Chondrocyte (in vitro differentiated cells): ENCODE measurements around the gene GADL1. TPM values are rescaled to one million over a fixed set of nuclear protein-coding genes. Genes with fewer than 3 reads are reported as not detected.

Source experiments
- DNase-seq: peaks from one replicate; pipeline ENCODE4 v3.0.0; 2021; ENCODE audit warnings: mixed read lengths, low spot score
- H3K27ac Mint-ChIP-seq: one replicate; pipeline ENCODE4 v1.8.0; 2021; ENCODE audit warnings: mild to moderate bottlenecking, moderate library complexity, mixed read lengths; ENCODE audit not compliant: unreplicated experiment
- H3K27me3 Mint-ChIP-seq: 2 replicates; pipeline ENCODE4 v1.8.0; 2021; ENCODE audit warnings: low read depth, mixed read lengths
- H3K36me3 Mint-ChIP-seq: 2 replicates; pipeline ENCODE4 v1.8.0; 2021; ENCODE audit warnings: low read depth, mixed read lengths
- H3K4me1 Mint-ChIP-seq: 2 replicates; pipeline ENCODE4 v1.8.0; 2021; ENCODE audit warnings: low read depth, mild to moderate bottlenecking, mixed read lengths
- H3K4me3 Mint-ChIP-seq: one replicate; pipeline ENCODE4 v1.8.0; 2021; ENCODE audit warnings: mild to moderate bottlenecking, moderate library complexity, mixed read lengths; ENCODE audit not compliant: unreplicated experiment
- H3K9me3 Mint-ChIP-seq: 2 replicates; pipeline ENCODE4 v1.8.0; 2021; ENCODE audit warnings: low read depth, mixed read lengths
- total RNA-seq: library from RNA; stranded (reverse); gene quantifications from 3 replicates; pipeline ENCODE4 v1.2.1, GENCODE V29; 2021
- TF ChIP-seq, protein P1 (sequence below): fragments of 200-600 bp; sonication (generic); IDR thresholded peaks from 2 replicates; pipeline ENCODE4 v1.5.0; 2021; ENCODE audit warnings: antibody characterized with exemption, mild to moderate bottlenecking, moderate library complexity

The GADL1 gene
- total RNA-seq, 1 donor from 2014 or later: not detected

DNA sequence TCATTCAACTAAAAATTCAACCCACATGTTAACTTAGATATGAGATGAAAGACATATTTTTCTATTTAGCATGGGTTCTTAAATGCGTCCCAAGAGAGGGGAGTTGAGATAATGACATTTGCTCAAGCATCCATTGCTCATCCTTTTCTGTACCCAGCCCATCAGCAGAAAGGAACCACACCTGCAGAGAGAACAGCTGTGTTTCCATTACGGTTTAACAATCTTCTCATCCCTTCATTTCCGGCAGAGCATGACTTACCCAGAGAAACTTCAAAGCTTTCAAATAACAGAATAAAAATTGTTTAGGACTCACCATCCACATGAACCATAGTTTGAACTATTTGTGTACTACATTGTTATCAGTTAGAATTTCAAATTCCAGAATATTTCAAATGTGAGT is 174.9 kb downstream of the GADL1 start:
- H3K4me3 Mint-ChIP-seq: no peak overlapping the region
- H3K27me3 Mint-ChIP-seq: no peaks in the 10 kb centered on the region
- DNase-seq: no peak
- H3K9me3 Mint-ChIP-seq: peaks cover 12% of the 10 kb centered on the region
- peaks cover 14% of the 10 kb centered on the region for H3K4me1 Mint-ChIP-seq
- TF ChIP-seq, protein P1, sequence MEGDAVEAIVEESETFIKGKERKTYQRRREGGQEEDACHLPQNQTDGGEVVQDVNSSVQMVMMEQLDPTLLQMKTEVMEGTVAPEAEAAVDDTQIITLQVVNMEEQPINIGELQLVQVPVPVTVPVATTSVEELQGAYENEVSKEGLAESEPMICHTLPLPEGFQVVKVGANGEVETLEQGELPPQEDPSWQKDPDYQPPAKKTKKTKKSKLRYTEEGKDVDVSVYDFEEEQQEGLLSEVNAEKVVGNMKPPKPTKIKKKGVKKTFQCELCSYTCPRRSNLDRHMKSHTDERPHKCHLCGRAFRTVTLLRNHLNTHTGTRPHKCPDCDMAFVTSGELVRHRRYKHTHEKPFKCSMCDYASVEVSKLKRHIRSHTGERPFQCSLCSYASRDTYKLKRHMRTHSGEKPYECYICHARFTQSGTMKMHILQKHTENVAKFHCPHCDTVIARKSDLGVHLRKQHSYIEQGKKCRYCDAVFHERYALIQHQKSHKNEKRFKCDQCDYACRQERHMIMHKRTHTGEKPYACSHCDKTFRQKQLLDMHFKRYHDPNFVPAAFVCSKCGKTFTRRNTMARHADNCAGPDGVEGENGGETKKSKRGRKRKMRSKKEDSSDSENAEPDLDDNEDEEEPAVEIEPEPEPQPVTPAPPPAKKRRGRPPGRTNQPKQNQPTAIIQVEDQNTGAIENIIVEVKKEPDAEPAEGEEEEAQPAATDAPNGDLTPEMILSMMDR: no peak
- no peaks in the 10 kb centered on the region for H3K36me3 Mint-ChIP-seq
- no peak overlapping the region for H3K27ac Mint-ChIP-seq

DNA sequence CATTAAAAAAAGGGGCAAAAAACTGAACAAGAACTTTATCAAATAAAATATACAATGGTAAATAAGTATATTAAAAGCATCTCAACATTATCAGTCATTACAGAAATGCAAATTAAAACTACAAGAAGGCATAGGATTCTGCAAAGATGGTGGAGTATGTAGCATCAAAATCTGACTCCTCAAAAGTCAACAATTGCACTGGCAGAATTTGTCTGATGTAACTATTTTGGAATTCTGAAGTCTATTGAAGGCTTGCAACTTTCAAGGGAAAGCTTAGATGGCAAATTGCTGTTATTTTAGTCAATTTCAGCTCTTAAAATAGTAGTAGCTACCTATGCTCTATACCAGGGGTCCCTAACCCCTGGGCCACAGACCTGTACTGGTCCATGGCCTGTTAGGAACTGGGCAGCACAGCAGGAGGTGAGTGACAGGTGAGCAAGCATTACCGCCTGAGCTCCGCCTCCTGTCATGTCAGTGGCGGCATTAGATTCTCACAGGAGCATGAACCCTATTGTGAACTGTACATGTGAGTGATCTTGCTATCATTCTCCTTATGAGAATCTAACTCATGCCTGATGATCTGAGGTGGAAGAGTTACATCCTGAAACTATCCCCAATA is 180.5 kb downstream of the GADL1 start:
- H3K9me3 Mint-ChIP-seq: peaks cover 10% of the 10 kb centered on the region
- no peaks in the 10 kb centered on the region for H3K4me1 Mint-ChIP-seq
- H3K36me3 Mint-ChIP-seq: no peaks in the 10 kb centered on the region
- peak overlapping the region; percentile 27 for H3K27ac Mint-ChIP-seq
- TF ChIP-seq, protein P1: no peak
- no peaks in the 10 kb centered on the region for H3K27me3 Mint-ChIP-seq
- DNase-seq: no peak
- H3K4me3 Mint-ChIP-seq: no peak overlapping the region

DNA sequence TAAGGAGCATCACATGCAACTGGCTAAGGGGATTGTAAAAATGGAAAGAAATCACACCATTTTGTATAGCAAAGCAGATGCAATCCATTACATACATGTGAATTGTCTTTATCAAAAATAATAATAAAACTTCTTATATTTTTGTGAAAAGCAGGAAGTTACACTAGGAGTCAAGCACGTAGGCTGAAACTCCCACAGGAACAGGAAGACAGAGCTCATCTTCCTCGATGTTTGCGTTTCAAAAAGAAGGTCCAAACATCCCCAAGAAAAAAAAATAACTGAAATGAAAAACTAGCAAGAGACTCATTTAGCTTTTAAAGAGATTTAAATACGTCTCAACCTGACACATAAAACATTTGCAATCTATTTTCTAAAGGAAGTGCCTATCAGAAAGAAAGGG is 181.5 kb downstream of the GADL1 start:
- TF ChIP-seq, protein P1: no peak
- peaks cover 10% of the 10 kb centered on the region for H3K9me3 Mint-ChIP-seq
- no peaks in the 10 kb centered on the region for H3K27me3 Mint-ChIP-seq
- no peak for DNase-seq
- no peak overlapping the region for H3K4me3 Mint-ChIP-seq
- H3K36me3 Mint-ChIP-seq: no peaks in the 10 kb centered on the region
- no peak overlapping the region for H3K27ac Mint-ChIP-seq
- no peaks in the 10 kb centered on the region for H3K4me1 Mint-ChIP-seq

DNA sequence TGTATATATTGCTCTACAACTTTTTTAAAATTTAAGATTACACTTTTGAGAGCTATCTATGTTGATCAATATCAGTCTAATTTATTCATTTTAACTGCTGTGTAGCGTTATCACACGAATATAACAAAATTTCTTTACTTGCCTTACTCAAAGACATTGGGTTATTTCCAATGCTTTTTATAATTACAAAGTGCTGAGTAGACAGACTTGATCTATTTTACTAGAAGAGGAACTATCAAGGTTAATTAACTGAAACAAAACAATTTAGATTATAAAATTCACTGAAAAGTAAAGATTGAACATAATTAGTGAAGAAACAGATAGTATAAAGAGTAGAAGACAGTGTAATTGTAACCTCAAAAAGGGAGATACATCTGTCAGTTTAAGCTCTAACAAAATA is 182.6 kb downstream of the GADL1 start:
- Mint-ChIP-seq H3K27me3 (no peaks in the 10 kb centered on the region), H3K9me3 (peaks cover 12% of the 10 kb centered on the region), H3K4me3 (no peak overlapping the region), H3K36me3 (no peaks in the 10 kb centered on the region), H3K4me1 (no peaks in the 10 kb centered on the region), H3K27ac (no peak overlapping the region)
- TF ChIP-seq, protein P1: no peak
- DNase-seq: no peak

DNA sequence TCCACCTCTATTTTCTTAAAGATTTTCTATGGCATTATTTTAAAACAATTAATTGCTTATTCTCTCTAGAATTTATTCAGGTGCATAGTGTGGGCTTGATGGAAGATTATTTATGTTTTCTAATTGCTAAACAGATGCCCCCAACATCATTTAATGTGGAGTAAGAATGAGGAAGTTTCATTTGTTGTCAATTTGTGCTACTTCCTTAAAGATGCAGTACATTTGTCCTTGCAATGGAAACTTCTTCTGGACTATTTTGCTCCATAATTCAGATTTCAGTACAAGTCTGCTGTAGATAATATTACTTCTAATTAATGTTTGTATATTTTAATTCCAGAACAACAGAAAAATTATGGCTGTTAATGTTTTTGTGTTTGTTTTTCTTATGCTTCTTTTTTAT is 183.3 kb downstream of the GADL1 start:
- no peaks in the 10 kb centered on the region for H3K36me3 Mint-ChIP-seq
- H3K27me3 Mint-ChIP-seq: no peaks in the 10 kb centered on the region
- DNase-seq: no peak
- TF ChIP-seq, protein P1: no peak
- H3K4me1 Mint-ChIP-seq: no peaks in the 10 kb centered on the region
- no peak overlapping the region for H3K27ac Mint-ChIP-seq
- no peak overlapping the region for H3K4me3 Mint-ChIP-seq
- peaks cover 17% of the 10 kb centered on the region for H3K9me3 Mint-ChIP-seq
